ENCODE results near the gene GOLGA3.

DNA sequence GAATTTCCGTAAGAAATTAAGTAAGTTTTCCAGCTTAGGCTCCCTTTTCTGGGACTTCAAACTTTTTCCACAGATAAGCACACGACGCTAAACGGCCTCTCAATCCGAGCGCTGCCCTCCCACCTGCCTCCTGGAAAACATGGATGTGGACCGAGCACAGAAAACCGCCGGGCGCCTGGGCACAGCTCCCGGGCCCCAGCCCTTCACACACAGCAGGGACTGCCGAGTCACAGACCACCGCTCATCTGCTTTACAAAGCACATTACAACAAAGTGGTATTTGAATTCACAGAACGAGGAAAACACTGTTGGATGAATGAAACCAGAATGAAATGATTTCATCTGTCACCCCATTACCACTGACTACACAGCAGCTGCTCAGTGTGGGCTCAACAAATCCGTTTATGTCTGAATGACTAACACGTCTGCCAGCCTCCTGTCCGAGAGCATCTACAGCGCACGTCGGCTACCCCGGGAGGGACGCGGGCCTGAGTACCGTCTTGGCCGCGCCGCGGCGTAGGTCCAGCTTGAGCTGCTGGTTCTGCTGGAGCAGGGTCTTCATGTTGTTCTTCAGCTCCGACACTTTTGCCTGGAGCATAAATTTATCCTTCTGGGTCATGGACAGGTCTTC lies 53.9 kb downstream of the GOLGA3 start:
- TF ChIP-seq, protein P1, sequence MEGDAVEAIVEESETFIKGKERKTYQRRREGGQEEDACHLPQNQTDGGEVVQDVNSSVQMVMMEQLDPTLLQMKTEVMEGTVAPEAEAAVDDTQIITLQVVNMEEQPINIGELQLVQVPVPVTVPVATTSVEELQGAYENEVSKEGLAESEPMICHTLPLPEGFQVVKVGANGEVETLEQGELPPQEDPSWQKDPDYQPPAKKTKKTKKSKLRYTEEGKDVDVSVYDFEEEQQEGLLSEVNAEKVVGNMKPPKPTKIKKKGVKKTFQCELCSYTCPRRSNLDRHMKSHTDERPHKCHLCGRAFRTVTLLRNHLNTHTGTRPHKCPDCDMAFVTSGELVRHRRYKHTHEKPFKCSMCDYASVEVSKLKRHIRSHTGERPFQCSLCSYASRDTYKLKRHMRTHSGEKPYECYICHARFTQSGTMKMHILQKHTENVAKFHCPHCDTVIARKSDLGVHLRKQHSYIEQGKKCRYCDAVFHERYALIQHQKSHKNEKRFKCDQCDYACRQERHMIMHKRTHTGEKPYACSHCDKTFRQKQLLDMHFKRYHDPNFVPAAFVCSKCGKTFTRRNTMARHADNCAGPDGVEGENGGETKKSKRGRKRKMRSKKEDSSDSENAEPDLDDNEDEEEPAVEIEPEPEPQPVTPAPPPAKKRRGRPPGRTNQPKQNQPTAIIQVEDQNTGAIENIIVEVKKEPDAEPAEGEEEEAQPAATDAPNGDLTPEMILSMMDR (IDR thresholded peaks at IDR 0.05; ENCODE audit: low read depth, low read length), result no peak
- TF ChIP-seq EZH2phosphoT487 (IDR thresholded peaks at IDR 0.05; ENCODE audit: low read depth), result no peak

Measured in OCI-LY3 (cell line).